GM21619 (cell line): Measurements from ENCODE around the gene TOX2.

Experiments
- ATAC-seq: cut with Tn5 transposase; IDR thresholded peaks from one replicate; pipeline ENCODE4 v1.9.1; 2021; ENCODE audit not compliant: unreplicated experiment

TOX2 gene, protein sequence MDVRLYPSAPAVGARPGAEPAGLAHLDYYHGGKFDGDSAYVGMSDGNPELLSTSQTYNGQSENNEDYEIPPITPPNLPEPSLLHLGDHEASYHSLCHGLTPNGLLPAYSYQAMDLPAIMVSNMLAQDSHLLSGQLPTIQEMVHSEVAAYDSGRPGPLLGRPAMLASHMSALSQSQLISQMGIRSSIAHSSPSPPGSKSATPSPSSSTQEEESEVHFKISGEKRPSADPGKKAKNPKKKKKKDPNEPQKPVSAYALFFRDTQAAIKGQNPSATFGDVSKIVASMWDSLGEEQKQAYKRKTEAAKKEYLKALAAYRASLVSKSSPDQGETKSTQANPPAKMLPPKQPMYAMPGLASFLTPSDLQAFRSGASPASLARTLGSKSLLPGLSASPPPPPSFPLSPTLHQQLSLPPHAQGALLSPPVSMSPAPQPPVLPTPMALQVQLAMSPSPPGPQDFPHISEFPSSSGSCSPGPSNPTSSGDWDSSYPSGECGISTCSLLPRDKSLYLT

DNA sequence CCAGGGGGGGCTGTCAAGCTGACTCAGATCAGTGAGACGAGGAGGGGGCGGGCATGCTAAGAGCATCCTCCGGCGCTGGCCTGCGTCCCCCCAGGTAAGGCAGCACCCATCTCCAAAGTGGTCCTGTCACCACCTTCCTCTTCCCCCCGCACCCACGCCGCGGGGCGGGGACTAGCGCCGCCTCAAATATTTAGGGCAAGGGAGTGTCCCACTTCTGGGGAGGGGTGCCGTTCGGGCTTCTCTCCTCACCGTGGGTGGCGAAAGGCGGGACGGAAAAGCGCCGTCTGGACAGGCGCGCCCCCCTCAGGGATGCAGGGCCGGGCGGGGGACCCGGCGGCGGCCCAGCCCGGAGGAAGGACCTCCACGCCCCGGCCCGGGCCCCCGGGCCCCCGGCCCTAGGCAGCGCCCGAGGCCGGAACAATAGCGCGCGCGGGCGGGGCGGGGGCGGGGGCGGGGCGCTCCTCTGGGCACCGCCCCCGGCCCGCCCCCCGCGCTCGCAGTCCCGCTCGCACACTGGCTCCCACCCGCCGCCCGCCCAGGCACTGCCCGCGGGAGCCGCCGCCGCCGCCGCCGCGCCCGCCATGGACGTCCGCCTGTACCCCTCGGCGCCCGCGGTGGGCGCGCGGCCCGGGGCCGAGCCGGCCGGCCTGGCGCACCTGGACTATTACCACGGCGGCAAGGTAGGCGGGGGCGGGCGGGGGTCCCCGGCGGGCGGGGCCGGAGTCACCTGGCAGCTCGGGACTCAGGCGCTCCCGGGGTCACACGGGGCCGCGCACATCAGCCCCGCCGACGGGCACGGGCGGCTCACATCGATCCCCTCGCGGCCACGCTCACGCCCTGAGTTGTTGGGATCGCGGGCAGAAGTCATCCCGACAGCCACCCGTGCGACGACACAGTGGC, at the start of gene TOX2:
Gene TOX2 (plus strand): TSS at position 542 of the 900 bp plus-strand sequence. CDS start 40 bp downstream, at position 582.
- no peak for ATAC-seq

DNA sequence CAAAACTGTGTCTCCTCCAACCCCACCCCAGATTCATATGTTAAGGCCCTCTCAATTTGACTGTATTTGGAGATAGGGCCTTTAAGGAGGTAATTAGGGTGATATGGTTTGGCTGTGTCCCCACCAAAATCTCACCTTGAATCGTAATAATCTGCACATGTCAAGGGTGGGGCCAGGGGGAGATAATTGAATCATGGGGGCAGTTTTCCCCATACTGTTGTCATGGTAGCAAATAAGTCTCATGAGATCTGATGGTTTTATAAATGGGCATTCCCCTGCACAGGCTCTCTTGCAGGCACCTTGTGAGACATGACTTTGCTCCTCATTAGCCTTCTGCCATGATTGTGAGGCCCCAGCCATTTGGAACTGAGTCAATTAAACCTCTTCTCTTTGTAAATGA, 46.6 kb upstream of the TOX2 start:
- no peak for ATAC-seq

DNA sequence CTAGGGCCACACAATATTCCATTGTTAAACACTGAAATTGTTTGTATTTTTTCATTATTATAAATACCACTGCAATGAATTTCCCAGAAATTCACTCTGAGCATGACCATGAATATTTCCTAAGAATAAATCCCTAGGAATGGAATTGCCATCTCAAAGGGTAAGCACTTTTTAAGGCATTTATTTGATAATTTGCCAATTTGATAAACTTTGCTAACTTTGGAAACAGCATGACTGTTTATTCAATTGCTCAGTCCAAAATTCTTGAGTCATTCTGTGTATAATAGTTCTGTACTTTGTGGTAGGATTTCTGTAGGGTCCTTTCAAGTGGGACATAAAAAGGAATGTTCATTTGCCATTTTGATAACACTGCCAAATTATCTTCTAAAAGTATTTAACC, 44.2 kb upstream of the TOX2 start:
- no peak for ATAC-seq

DNA sequence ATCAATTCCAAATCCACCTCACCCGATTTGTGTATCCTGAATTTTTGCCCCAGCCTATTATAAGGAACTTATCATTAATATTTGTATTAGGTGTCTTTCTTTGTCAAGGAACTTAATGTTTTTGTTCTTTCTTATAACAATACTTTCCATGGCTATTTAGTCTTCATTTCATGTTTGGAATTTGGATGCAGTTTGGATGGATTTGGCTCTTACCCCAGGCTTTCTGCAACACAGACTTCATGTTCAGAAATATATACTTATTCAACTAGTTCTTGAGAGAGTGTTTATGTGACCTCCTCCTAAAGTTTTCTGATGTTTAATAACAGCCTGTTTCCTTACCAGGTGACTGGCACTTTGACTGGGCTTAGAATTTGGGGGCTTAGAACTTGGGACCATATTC, 35.9 kb upstream of the TOX2 start:
- ATAC-seq: no peak

DNA sequence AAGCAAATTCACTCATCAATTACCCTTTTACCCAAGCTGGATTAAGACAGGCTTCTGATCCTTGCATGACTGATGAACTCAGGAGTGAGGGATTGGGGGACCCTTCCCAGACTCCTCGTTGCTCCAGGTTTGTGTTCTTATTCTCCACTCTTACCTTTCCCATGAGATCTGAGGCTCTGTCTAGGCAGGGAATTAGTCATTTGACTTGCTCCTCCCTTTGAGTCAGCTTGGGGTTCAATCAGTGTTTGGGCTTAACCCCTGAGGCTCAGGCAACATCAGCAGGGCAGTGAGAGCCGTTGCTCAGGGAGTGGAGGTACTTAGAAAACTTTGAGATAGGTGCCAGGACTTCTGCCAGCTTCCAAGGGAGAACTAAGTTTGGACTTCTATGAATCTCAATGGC, 20.7 kb upstream of the TOX2 start:
- no peak for ATAC-seq

DNA sequence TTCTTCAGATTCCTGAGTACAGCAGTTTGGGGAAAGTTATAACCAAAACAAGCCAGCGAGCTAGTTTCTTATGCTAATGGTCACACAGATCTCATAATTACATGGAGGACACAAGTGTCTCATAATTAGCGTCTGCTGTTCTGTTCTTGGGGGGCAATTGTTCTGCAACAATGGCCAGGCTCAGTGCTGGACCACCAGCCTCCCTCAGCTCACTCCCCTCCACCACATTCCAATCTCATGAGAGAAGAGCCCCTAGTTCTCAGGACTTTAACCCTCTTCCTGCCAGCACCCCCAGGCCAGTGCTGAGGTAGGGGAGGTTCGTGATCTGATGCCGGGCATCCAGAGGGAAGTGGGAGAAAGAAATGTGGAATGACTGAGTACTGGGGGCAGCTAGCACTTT, 20.2 kb upstream of the TOX2 start:
- no peak for ATAC-seq

DNA sequence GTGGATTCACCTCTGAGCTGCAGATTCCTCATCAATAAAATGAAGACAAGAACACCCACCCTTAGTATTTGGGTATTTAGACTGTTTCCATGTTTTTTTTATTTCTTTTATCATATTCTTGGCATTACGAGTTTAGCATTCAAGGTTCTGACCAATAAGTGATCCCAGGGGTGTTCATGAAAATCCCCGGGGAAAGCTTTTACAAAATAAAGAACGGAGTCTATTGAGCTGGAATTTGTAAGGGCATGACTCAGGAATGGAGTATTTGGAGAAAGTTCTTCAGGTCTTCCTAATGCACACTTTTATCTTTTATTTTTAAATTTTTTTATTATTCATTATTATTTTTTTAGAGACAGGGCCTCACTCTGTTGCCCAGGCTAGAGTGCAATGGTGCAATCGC, 19.4 kb upstream of the TOX2 start:
- no peak for ATAC-seq

DNA sequence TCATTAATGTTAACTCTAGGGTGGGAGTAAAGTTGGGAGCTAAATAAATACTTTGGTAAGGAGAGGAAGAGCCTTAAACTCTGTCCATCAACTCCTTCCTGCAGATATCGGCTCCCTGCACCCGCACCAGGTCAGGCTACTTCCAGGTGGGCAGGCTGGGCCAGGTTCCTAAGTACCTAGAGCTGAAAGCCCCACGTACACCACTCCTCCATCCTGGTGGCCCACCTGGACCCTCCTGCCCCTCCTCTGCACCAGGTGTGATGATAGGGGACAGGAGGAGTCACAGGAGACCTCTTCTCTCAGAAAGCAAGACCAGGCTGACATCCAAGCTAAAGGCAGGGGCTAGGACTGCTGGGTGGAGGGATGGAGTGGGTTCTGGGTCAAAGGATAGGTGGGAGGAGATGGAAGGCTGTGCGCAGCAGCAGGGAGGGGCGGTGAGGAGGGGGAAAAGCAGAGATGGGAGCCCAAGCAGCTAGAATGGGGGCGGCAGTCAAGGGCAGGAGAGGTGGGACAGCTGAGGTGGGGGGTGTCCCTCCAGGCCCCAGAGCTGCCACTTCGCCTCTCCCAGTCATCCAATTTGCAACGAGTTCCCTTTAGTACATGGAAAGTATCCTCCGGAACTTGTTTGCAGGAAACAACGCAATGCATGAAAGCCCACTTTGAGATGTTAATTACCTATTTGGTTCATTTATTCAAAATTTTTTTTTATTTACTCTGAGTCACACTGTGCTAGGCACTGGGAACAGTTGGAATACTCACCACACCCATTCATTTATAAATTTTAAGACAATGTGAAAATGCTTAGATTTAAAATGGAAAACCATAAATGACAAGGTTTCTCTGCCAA, 15.2 kb upstream of the TOX2 start:
- no peak for ATAC-seq

DNA sequence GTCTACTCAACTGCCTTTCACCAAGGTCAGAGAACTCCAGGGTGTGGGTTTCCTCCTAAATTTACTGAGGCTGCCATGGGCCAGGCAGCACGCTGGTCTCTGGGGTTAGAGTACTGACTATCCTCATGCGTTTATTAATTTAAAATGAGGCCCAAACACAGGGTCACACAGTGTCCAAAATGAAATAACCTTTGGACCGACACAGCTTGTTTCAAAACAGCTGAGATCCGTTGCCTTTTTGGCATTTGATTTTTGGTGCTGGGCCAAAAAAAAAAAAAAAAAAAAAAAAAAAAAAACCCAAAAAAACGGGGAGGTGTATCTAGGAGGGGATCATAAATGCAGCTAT, 14.6 kb upstream of the TOX2 start:
- no peak for ATAC-seq

DNA sequence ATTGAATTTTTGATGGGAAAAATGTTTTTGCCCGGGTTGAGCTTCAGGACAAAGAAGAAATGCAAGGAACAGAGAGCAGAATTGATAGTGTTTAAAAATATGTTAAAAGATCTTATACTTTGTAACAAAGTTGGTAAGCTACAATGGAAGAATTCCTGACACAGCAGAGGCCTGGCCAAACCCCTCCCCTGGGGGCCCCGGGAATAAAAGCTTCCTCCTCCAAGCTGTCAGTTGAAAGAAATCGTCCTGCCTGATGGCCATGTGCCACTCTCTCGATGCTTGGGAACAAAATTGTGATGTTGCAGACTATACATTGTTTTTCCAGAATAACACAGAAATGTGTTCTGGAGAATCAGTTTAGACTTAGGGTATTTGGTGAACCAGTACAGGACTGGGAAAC, 14.2 kb upstream of the TOX2 start:
- no peak for ATAC-seq

DNA sequence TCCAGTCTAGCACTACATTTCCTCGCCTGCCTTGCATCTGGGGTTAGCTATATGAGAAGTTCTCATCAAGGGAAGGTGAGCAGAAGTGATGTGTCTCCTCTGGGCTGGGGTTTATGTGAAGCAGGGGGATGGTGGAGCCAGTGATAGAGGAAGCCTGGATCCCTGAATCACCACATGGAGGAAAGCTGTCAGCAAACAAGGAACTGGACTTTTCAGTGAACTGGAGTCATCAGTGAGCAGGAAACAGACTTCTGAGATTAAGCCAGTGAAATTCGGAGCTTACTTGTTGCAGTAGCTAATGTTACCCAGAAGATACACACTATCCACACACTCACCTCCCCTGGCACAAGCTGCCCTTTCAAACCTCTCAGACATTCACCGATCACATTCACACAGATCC, 13.4 kb upstream of the TOX2 start:
- no peak for ATAC-seq

DNA sequence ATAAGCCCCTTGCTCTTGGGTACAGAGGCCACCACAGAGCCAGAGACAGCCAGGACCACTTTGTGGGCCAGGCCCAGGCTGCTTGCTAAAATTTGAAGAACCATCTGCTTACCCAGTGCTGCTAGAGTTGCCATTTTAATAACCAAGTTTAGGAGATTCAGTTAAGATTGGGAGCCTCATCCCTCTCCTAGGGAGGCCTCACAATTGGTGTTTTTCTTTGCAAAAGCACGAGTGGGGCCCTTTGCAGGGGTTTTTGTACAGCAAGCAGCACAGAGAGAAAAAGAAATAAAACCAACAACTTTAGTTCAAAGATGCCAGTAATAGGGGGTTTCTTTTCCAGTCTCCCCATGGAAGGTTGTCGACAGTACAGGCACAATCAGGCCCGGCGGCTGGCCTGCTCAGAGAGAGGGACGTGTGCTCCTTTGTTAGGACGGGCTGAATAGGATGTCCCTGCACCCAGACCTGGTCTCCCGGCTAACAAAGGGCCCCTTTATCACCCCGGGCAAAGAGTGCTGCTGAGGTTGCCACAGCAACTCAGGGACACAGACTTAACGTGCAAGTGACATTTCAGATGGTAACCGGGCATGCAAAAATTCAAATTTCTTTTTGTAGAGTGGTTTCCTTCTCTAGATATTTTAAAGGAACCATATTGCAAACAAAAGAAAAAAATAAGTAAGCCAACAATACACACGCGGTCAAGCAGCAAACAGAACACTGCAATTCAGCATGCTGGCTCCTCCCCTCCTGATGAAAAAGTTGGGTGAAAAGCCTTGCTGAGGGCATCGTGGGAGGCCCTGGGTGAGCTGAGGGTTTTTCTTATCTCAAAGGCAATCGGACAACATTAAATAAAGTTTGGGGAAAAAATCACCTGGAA, 10.5 kb upstream of the TOX2 start:
- ATAC-seq: no peak

DNA sequence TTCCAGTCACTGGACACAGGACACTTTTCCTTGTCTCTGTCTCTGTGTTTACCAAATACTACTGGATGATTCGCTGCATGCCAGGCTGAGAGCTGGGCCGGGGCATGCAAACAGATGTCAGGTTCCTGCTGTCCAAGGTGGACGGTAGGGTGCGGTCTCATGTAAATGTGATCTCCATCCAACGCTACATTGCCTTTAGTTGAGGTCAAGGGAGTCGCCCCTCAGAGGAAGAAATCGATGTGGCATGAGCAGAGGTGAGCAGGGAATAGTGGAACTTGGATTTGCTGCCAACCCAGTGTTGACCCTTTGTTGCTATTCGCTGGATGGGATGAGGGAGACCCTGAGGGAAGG, 9.8 kb upstream of the TOX2 start:
- no peak for ATAC-seq

DNA sequence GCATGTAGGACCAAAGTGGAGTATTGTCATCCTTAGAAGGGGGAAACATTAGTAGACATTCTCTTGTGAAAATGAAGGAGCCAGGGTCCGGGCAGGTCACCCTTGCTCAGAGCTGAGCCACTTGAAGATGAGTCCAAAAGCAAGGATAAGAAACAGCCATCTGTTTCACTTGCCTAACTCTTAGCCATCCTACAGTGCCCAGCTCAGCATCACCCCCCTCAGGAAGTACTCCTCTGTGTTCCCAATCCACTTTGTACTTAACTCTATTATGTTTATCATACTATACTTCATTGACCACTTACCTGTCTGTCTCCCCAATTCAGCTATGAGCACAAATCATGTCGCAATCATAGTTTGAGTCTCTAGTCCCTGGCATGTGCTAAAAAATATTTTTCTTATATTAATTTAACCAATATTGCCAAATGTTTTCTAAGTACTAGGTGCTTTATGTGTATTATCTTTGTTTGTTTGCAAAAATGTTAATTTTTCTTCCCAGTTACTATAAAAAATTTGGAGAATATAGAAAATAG, 8.1 kb upstream of the TOX2 start:
- no peak for ATAC-seq

DNA sequence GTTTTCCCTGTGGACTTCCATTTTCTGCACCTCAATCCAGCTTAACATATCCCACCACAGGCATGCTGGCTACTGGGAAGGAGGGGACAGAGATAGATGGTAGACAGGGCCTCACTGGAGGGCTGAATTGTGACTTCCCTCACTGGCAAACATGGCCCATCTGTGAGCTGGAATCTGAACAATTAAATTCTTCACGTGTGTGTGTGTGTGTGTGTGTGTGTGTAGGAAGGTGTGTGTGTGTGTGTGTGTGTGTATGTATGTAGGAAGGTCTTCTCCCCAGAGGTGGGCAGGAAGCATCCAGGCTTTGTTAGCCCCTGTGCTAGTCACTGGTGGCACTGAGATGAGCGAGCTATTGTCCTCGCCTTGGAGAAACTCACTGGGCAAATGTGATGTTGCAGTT, 5.4 kb upstream of the TOX2 start:
- ATAC-seq: no peak

DNA sequence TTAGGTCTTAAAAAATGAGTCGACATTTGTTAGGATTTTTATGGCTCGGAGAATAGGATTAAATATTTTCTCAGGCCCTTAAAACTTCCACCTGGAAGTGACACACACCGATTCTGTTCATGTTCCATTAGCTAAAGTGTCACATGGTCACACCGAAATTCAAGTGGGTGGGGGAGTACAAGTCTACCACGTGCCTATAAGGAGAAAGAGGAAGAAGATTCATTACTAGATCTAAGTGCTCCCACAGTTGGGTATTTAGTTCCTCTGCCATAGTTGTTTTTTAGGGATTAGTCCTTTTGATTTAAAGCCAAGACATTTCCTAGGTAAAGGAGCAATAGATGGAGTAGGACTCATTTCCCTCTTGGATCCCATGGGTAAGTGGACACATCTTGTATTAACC, 4.9 kb upstream of the TOX2 start:
- ATAC-seq: no peak

DNA sequence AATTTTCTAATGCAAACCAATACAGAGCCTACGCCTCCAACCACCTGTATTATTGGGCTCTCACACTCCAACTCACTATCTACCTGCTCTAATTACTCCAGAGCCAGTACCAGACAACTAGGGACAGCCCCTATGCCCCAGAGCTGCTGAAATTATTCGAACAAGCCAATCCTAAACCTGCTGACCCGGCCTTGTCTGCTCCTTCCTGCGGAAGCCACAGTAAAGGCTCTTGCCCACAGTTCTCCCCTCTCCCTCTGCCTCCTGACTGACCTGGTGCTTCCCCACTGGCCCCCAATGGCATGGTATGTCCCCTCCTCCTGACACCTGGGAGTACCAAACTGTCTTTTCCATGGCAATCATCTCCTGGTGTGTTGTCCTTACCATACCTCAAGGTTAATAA, 4.1 kb upstream of the TOX2 start:
- ATAC-seq: no peak

DNA sequence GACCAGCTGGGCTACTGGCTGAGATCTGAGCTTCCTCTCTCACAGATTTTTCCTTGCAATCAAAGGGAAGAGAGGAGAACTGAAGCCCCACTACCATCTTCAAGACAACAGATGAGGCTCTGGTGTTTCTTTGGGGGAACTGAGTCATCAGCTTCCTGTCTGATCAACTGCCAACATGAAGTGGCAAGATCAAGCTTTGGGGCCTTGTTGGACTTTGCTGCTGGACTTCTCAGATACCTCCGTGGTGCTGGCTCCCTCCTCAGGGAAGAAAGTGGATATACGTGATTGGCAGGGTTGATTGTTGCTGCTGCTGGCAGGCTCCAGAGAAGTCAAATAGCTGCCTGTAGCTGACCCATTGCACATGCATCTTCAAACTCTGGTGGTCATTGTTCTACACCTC, 3.6 kb upstream of the TOX2 start:
- ATAC-seq: no peak

DNA sequence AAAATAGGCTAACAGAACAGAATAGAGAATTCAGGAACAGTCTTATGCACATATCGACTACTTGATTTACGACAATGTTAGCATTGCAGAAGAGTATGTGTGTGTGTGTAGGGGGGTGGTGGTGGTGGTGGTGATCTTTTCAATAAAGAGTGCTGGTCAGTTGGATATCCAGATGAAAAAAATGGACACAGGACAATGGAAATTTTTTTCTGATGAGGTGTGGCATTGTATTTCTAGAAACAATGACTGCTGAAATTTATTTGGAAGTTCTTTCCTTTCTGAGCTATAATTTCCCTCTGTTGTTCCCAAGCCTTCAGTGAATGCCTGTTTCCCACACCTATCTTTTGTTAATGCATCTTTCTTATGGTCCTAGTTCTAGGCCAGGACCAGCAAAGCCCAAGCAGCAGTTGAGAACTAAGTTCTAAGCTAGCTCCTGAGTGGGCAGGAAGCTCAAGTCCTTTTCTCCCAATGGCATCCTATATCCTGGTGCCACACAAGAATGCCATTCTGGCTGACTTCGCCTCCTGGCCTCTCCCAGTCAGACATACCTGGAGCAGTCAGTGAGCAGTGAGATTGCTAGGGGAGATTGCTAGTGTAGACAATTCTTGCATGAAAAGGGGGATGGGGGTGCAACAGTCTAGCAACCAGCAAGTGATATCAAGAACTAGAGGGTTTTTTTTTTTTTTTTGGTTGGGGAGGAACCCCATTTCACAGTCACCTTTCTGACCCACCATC, 1.2 kb upstream of the TOX2 start:
- ATAC-seq: no peak
